T-helper 2 cell treated with Interferon-gamma antibody and Interleukin-4, amounts not matched to agents 100 ng/mL and 5 ng/mL, for 36 hours (primary cell): ENCODE measurements around the gene NOL7. TPM values are rescaled to one million over a fixed set of nuclear protein-coding genes. Genes with fewer than 3 reads are reported as not detected.

Experiments used
- intact Hi-C: fragments of 100-400 bp; cut with micrococcal nuclease; formaldehyde crosslinking; loops from one replicate; pipeline ENCODE4 v1.15.1; 2023
- total RNA-seq: library from RNA; stranded (reverse); gene quantifications from 2 replicates; pipeline ENCODE4 v1.2.3, GENCODE V29; 2022

NOL7 gene
- total RNA-seq, 1 donor from 2014 or later, result 62.9 TPM

DNA sequence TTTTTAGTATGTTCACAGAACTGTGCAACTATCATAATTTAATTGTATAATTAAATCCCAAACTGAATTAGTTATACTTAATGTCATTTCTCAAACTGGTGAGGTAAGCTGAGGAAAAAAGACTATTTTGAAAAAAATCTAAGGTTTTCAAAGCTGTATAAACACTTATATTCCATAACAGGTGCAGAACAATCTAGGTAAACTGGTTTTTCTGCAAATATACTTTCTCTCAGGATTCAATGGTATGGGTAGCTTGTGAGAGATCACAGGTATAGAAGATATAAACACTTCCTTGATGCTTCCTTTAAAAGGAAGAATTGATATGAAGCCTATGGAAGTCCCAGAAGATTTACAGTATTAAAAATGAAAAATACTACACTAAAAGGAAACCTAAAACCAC, 33.7 kb downstream of the NOL7 start:
- intact Hi-C loops, result no loop called here

DNA sequence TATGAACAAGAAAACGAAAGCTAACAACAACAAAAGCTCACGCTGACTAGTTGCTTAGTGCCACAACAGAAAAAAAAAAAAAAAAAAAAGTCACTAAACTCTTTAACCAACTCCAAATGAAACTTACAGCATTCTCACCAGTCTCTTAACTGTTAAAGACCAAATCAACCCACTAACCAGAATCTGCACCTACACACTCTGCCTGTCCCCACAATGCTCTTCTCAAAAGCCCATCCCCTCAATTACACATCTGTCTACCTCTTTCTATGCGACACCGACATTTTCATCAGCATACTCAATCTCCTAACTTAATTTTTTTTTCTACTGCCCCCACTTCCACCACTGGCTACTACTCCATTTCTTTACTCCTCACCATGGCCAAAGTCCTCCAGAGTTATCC, 34.3 kb downstream of the NOL7 start:
- intact Hi-C loops, result no loop called here

DNA sequence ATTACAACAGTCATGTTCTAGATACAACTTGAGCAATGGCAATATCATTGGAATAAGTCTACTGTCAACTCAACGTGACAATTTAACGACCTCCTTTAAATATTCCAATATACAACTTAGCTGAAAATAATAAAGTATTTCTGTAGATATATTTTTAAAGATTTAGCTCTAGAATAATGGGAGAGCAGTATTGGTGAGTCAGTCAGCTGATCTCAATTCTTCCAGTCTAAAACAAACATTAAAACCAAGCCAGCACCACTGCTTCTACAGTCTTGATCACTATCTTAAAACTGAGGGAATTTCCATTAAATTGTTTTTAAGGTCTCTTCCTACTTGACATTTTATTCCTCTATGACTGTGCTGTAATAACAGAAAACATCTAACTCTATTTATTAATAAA, 38.2 kb downstream of the NOL7 start:
- intact Hi-C loops, result no loop called here

DNA sequence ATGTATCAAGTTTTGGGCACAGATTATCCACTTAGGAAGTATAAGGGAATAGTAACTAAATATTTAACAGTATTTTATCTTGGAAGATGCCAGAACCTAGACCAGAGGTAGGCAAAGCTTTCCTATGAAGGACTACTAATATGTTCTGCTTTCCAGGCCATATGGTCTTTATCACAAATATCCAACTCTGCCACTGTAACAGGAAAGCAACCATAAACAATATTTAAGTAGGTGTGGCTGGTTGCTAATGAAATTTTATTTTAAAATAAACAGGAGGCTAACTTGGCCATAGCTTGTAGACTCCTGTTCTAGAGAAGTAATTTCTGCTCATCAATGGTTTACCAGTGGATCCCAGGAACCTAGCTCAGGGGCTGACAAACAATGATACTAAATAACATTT, 39.4 kb downstream of the NOL7 start:
- intact Hi-C loops, result no loop called here

DNA sequence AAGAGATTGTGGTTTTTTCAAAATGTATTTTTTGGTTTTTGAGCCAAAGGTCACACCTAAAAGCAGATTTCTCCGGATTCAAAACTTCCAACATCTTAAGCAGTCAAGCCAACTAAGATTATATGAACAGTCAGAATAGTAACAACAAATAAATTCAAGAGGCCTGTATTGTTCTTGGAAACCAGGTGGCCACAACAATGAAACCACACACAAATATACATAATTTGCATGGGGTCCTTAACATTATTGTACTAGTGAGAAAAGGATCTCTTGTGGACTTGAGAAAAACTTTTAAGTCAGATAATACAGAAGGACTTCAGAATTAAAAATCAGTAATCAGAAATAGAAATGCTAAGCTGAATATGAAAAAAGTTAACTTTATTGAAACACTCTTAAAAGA, 40.6 kb downstream of the NOL7 start:
- intact Hi-C loops, result no loop called here

DNA sequence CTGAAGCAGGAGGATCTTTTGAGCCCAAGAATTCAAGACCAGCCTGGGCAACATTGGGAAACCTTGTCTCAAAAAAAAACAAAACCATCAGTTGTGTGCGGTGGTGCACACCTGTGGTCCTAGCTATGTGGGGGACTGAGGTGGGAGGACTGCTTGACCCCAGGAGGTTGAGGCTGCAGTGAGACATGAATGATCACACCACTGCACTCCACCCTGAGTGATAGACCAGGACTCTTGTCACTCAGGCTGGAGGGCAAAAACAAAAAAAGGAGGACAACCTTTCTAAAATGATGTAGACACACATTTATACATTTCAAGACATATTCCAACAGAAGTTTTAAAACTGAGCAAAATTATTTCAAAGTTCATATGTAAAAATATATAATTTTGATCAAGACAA, 45.1 kb downstream of the NOL7 start:
- intact Hi-C loops, result no loop called here

DNA sequence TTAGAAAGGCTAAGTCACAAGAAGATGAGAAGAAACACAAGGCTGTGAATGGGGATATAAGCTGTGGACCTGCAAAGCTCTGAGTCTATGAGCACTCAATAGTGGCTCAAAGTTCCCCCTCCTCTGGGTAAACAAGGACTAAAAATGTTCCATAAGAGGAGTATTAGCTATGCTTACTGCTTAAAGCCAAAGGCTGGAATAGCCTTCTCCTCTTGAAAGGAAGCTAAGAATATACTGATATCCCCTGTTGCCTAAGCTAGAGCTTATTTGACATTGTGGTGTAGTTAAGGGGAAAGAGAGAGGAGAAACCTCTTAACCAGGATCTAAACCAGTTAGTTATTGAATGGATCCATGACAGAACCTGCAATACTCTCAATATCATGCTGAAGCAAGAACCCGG, 45.8 kb downstream of the NOL7 start:
- intact Hi-C loops, result no loop called here

DNA sequence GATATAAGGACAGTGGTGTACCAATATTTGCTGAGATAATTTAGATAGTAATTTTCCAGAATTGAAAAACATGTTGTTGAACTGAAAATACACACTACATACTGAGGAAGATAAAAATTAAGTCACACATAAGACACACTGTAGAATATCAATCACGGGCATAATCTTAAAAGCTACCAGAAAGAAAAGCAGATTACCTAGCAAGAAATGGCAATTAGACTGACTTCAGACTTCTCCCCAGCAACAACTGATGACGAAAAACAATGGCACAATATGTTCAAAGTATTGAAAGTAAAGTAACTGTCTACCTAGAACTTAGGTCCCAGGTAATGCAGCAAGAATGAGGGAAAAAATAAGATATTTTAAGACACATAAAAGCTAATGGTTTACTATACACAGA, 46.5 kb downstream of the NOL7 start:
- intact Hi-C loops, result no loop called here

DNA sequence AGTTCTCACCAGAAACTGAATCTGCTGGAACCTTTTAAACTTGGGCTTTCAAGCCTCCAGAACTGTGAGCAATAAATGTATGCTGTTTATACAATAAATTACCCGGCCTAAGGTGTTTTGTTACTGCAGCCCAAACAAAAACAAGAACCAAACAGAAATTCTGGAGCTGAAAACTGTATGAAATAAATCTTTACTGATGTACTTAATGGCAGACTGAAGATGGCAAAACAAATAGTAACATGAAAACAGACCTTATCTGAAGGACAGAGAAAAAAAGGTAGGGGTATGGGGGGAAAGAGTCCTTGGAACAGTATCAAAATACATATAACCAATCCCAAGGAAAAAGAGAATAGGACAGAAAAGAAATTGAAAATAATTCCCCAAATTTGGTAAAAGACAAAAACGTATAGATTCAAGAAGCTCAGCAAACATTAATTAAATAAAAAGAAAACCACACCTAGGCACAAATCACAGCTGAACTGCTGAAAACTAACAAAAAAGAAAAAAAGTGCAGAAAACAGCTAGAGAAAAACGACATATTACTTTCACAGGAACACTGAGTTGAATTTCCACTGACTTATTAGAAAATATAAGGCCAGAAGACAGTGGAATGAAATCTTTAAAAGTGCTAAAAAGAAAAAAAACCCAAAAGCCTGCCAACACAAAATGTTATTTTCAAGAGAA, 47.7 kb downstream of the NOL7 start:
- intact Hi-C loops, result no loop called here

DNA sequence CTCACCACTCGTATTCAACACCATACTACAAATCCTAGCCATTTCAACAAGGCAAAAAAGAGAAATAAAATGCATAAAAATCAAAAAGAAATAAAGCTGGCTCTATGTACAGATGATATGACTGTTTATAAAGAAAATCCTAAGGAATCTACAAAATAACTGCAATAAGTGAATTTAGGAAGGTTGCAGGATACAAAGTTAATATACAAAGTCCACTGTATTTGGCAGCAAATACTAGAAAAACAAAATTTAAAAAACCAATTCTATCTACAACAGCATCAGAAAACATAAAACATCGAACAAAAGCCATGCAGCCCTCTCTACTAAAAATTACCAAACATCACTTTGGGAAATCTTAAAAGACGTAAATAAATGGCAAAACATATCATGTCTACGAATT, 48.9 kb downstream of the NOL7 start:
- intact Hi-C loops, result no loop called here

DNA sequence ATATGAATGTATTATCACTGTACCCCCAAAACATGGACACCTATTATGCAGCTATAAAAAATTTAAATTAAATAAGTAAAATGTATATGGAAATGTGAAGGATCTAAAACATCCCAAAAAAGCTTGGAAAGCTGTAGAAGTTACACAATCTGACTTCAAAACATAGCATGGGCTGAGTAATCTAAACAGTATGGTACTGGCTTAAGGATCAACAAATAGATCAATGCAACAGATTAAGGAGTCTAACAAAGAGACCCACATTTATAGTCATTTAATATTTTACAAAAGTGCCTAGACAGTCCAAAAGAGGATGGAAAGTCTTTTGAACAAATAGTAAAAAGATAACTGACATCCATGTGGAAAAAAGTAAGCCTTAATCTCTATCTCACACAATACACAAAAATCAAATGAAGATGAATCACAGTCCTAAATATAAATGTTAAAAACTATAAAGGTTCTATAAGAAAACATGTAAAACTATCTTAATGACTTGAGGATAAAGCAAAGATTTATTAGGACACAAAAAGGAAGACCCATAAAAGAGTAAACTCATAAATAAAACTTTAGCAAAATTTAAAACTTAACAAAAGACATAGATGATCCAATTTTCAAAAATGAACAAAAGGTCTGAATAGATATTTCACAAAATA, 49.7 kb downstream of the NOL7 start:
- intact Hi-C loops, result no loop called here

DNA sequence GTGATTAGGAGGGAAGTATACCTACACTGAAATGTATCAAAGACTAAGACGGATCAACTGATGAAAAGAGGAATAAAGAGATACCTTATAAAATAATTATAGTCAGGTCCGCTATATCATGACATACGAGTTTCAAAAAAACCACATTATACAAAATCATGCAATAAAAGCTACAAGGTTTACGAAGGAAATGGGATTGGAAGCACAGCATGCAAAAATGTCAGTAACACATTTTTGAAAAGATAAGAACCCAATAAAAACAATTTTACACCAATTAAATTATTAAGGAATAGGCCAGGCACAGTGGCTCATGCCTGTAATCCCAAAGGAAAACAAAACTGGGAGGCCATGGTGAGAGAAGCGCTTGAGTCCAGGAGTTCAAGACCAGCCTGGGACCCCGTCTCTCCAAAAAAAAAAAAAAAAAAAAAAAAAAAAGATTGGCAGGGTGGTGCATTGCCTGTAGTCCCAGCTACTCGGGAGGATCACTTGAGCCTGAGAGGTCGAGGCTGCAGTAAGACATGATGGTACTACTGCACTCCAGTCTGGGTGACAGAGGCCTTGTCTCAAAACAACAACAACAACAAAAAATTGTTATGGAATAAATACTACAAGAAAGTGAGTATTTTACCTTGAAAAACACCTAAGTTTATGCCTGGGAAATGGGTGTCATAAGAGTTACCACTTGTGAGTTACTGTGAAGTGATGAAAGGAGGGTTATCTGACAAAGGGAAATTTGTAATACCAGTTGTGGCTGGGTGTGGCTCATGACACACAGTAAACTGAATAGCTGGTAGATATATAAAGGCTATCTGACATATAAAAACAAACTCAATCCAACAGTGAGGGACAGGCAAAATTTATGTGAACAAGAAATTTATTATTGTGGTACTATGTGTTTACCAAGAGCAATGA, 51.3 kb downstream of the NOL7 start:
- intact Hi-C loops, result no loop called here

DNA sequence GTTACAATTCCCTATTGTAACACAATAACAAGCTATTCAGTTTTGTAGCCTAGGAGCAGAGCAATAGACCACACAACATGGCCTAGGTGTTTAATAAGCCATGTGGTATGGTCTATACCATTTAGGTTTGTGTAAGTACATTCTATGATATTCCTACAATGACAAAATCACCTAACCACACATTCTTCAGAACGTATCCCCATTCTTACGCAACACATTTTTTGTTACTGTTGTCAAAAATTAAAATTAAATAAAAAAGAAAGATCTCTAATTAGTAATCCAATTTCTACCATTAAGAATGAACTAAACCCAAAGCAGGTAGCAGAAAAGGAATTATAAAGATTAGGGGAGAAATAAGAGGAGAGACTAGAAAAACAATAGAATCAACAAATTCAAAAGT, 52.5 kb downstream of the NOL7 start:
- intact Hi-C loops, result loop anchor here (2.0 kb wide), 1 partner anchor 41 kb away; no protein-coding TSS in a partner anchor

DNA sequence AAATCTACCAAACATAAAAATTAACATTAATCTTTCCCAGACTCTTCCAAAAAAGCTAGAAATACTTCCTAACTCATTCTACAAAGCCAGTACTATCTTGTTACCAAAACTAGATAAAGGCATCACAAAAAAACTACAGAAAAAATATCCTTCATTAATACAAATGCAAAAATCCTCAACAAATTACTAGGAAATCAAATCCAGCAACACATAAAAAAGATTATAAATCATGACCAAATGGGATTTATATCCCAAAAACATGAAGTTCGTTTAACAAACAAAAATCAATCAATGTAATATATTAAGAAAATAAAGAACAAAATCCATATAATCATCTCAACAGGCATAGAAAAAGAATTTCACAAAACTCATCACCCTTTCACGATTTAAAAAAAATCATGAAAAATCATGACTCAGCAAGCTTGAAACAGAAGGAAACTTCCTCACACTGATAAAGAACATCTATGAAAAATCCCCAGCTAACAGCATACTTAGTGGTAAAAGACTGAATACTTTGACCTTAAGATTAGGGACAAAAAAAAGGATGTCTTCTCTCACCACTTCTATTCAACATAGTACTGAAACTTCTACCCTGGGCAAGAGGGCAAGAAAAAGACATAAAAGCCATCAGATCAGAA, 53.3 kb downstream of the NOL7 start:
- intact Hi-C loops, result loop anchor here (2.0 kb wide), 1 partner anchor 40 kb away; no protein-coding TSS in a partner anchor

DNA sequence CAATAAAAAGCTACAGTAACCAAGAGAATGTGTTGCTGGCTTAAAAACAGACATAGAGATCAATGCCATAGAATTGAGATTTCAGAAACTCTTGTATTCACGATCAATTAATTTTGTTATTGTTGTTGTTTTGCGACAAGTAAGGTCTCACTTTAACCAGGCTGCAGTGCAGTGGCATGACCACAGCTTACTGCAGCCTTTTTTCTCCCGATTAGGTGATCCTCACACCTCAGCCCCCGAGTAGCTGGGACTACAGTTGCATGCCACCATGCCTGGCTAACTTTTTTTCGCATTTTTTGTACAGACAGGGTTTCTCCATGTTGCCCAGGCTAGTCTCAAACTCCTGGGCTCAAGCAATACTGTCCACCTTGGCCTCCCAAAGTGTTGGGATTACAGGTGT, 54.3 kb downstream of the NOL7 start:
- intact Hi-C loops, result loop anchor here (2.0 kb wide), 1 partner anchor 39 kb away; no protein-coding TSS in a partner anchor

Other genes with a start within 250 kb of the NOL7 start
- 5.3 and 5.4 TPM in 2 replicates for gene GFOD1, start 127.7 kb upstream of the NOL7 start, total RNA-seq
- 9.0 and 9.4 TPM in 2 replicates for gene SIRT5, start 40.7 kb upstream of the NOL7 start, total RNA-seq
- gene RANBP9, start 96.5 kb downstream of the NOL7 start, total RNA-seq, result 50.7 and 52.4 TPM in 2 replicates
- 23.4 and 25.3 TPM in 2 replicates for gene MCUR1, start 199.2 kb downstream of the NOL7 start, total RNA-seq